Endothelial cell of umbilical vein (primary cell): ENCODE data around the gene POLR1C. TPM values are rescaled to one million over a fixed set of nuclear protein-coding genes. Genes with fewer than 3 reads are reported as not detected.

Experiments used
- BruUV-seq: library from RNA; stranded (reverse); fragments of 400-500 nt; replicated peaks from 2 replicates; lab custom pipeline; 2021; lab: Mats Ljungman, UMichigan
- CTCF ChIA-PET: fragments of 300-600, 350-600 bp; sonication (Branson Sonifier 250); formaldehyde crosslinking; loops from one replicate; lab custom pipeline; 2021; ENCODE audit warnings: antibody characterized with exemption, inconsistent platforms; lab: Charles Lee
- POLR2A ChIA-PET: fragments of 300-600, 350-600 bp; sonication (Branson Sonifier 250); formaldehyde crosslinking; loops from one replicate; lab custom pipeline; 2021; ENCODE audit warnings: antibody characterized with exemption, inconsistent platforms; lab: Charles Lee
- DNase-seq: peaks from one replicate; pipeline ENCODE4 v3.0.0-alpha.2; 2011; ENCODE audit warnings: low read depth, low spot score
- FAIRE-seq: peaks from 2 replicates; lab custom pipeline; 2011; peaks lifted over from hg19 to GRCh38; lab: Jason Lieb, UNC
- H2AFZ ChIP-seq: 2 replicates; pipeline ENCODE4 v1.6.0; 2012; ENCODE audit warnings: low read depth, low read length, control low read depth, inconsistent platforms
- H3K27ac ChIP-seq: 2 replicates; pipeline ENCODE4 v1.5.1; 2011; ENCODE audit warnings: low read depth, mild to moderate bottlenecking, control low read depth, low read length, moderate library complexity; ENCODE audit not compliant: insufficient read depth
- H3K27me3 ChIP-seq, 2 experiments: 2 replicates each; pipeline versions ENCODE4 v1.6.0 to v1.6.1; 2011; ENCODE audit warnings: low read length in 2 of 2, mixed read lengths in 1 of 2; ENCODE audit not compliant: control insufficient read depth in 2 of 2, insufficient read depth in 2 of 2
- H3K36me3 ChIP-seq, 2 experiments: 2 replicates in 1 of 2; 3 replicates in 1 of 2; pipeline ENCODE4 v1.5.1; 2011; ENCODE audit warnings: low read length in 2 of 2, mild to moderate bottlenecking in 1 of 2, moderate library complexity in 1 of 2; ENCODE audit not compliant: control insufficient read depth in 2 of 2, insufficient read depth in 2 of 2; ENCODE audit errors: extremely low read depth in 1 of 2
- H3K4me1 ChIP-seq: 3 replicates; pipeline ENCODE4 v1.5.1; 2011; ENCODE audit warnings: mild to moderate bottlenecking, low read length; ENCODE audit not compliant: control insufficient read depth, insufficient read depth; ENCODE audit errors: extremely low read depth
- H3K4me2 ChIP-seq: 2 replicates; pipeline ENCODE4 v1.6.1; 2011; ENCODE audit warnings: low read length, control low read depth, mixed read lengths; ENCODE audit not compliant: insufficient read depth
- H3K4me3 ChIP-seq, 3 experiments: fragments of 200-600 bp in 1 of 3; sonication (generic), shearing (Covaris generic) in 1 of 3; replicated peaks in 1 of 3; 2 replicates each; pipeline ENCODE4 v1.5.1; 2011 to 2016; ENCODE audit warnings: control low read depth in 3 of 3, low read length in 3 of 3, mild to moderate bottlenecking in 2 of 3, inconsistent platforms in 1 of 3, low read depth in 1 of 3, moderate library complexity in 1 of 3; ENCODE audit not compliant: insufficient read depth in 1 of 3
- H3K79me2 ChIP-seq: 2 replicates; pipeline ENCODE4 v1.6.0; 2012; ENCODE audit warnings: low read length, inconsistent platforms; ENCODE audit not compliant: control insufficient read depth, insufficient read depth
- H3K9ac ChIP-seq: replicated peaks from 2 replicates; pipeline ENCODE3; 2011; ENCODE audit warnings: low read length, control low read depth; ENCODE audit not compliant: insufficient read depth; ENCODE audit errors: extremely low read depth
- H3K9me1 ChIP-seq: replicated peaks from 3 replicates; pipeline ENCODE4 v1.6.0; 2011; ENCODE audit warnings: mild to moderate bottlenecking, low read length; ENCODE audit not compliant: control insufficient read depth, insufficient read depth; ENCODE audit errors: extremely low read depth
- H3K9me3 ChIP-seq: replicated peaks from 2 replicates; pipeline ENCODE4 v1.5.1; 2012; ENCODE audit warnings: low read length, inconsistent platforms; ENCODE audit not compliant: control insufficient read depth, insufficient read depth
- H4K20me1 ChIP-seq: replicated peaks from 2 replicates; pipeline ENCODE3; 2011; ENCODE audit warnings: mild to moderate bottlenecking, low read length; ENCODE audit not compliant: control insufficient read depth, insufficient read depth; ENCODE audit errors: extremely low read depth
- GATA2 ChIP-seq: IDR thresholded peaks from 2 replicates; pipeline ENCODE4 v1.7.0; 2011; ENCODE audit warnings: low read depth, mild to moderate bottlenecking, moderate library complexity, mixed read lengths, low read length; ENCODE audit not compliant: insufficient read length, insufficient read depth
- JUN ChIP-seq: IDR thresholded peaks from 2 replicates; pipeline ENCODE4 v1.6.1; 2011; ENCODE audit warnings: borderline replicate concordance, low read depth; ENCODE audit not compliant: insufficient read length, insufficient read depth
- MYC ChIP-seq: IDR thresholded peaks from one replicate; pipeline ENCODE4 v1.6.1; 2011; ENCODE audit warnings: mild to moderate bottlenecking, low read depth, low read length
- dilution Hi-C: fragments of 300-500 bp; cut with MboI; formaldehyde crosslinking; loops from one replicate; pipeline ENCODE4 v1.15.0; 2019; ENCODE audit warnings: low sequenced_read_pairs; ENCODE audit not compliant: extremely low pct_ligation_motif_present
- intact Hi-C: fragments of 100-400 bp; cut with micrococcal nuclease; formaldehyde crosslinking; loops from one replicate; pipeline ENCODE4 v1.10.0; 2022
- polyA plus RNA-seq, 4 experiments: library from polyadenylated mRNA; depleted of rRNA in 3 of 4; stranded (reverse) in 3 of 4; unstranded in 1 of 4; fragments of >200 nt; gene quantifications; 2 replicates each; pipeline versions ENCODE4 v1.2.1 to v1.2.3, GENCODE V29; 2011 to 2012; ENCODE audit warnings: missing spikeins in 1 of 4
- small RNA-seq: library from RNA; depleted of rRNA; stranded (forward); fragments of <200 nt; gene quantifications from one replicate; pipeline ENCODE3, GENCODE V24; 2012; ENCODE audit warnings: low replicate concordance, low read depth; ENCODE audit not compliant: insufficient read depth, insufficient read length
- total RNA-seq: library from RNA; stranded (reverse); gene quantifications from 2 replicates; pipeline ENCODE4 v1.2.3, GENCODE V29; 2021
- TF ChIP-seq, protein P1 (sequence below), 2 donors: IDR thresholded peaks; 1 replicate in 1 of 2; 2 replicates in 1 of 2; pipeline ENCODE4 v1.5.1; 2011; ENCODE audit warnings: low read length in 2 of 2, mild to moderate bottlenecking in 2 of 2, moderate library complexity in 2 of 2, control low read depth in 1 of 2, inconsistent platforms in 1 of 2, low read depth in 1 of 2; ENCODE audit not compliant: insufficient read depth in 1 of 2; ENCODE audit errors: extremely low read depth in 1 of 2

The POLR1C gene
- total and polyA plus RNA-seq, 2 donors (not counting 3 experiments of a cell fraction or from before 2014, with no cell fraction given): 39.8 to 46.0 TPM

DNA sequence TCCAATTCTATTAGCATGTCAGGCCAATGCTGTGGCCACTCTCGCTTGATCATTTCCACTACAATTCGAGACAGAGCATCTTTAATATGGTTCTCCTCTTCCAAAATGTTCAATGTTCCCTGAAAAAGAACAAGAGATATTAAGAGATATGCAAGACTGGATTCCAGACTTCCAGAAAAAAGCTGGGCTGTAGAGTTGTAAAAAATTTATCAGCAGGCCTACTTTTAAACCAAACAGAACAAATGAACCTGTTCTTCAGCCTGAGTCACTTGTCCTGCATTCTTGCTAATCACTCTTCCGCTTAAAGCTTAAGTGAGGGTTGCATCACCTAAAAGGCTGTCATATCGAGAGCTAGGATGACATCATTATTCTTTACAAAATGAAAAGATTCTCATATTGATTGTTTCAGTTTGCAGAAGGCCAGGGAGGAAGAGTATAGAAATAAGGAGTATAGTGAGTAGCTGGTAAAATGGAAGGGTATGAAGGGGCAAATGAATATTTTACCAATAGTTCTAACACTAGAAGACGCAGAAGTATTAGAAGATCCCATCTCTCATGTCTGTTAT is 54.1 kb downstream of the POLR1C start:
- Histone ChIP-seq H3K79me2 (peaks cover 25% of the 10 kb centered on the region), H3K9ac (no peak overlapping the region), H2AFZ (no peak overlapping the region), H3K9me3 (no peaks in the 10 kb centered on the region), H3K4me1 (peaks cover 5% of the 10 kb centered on the region), H3K4me2 (no peak overlapping the region), H4K20me1 (no peaks in the 10 kb centered on the region), H3K27me3 (no peaks in the 10 kb centered on the region), H3K4me3 (no peak overlapping the region), H3K9me1 (no peaks in the 10 kb centered on the region), H3K36me3 (peaks cover 4 to 12% of the 10 kb centered on the region in 2 experiments), H3K27ac (no peak overlapping the region)
- no TSS peak for BruUV-seq
- FAIRE-seq: no peak
- ChIA-PET CTCF (interaction anchor here (1.3 kb wide), 1 partner anchor 9 kb away, joined by 3 read pairs; no protein-coding TSS in a partner anchor), POLR2A (no interaction called here)
- TF ChIP-seq GATA2: no peak
- TF ChIP-seq MYC: no peak
- TF ChIP-seq JUN: peak; percentile 13
- TF ChIP-seq, protein P1, sequence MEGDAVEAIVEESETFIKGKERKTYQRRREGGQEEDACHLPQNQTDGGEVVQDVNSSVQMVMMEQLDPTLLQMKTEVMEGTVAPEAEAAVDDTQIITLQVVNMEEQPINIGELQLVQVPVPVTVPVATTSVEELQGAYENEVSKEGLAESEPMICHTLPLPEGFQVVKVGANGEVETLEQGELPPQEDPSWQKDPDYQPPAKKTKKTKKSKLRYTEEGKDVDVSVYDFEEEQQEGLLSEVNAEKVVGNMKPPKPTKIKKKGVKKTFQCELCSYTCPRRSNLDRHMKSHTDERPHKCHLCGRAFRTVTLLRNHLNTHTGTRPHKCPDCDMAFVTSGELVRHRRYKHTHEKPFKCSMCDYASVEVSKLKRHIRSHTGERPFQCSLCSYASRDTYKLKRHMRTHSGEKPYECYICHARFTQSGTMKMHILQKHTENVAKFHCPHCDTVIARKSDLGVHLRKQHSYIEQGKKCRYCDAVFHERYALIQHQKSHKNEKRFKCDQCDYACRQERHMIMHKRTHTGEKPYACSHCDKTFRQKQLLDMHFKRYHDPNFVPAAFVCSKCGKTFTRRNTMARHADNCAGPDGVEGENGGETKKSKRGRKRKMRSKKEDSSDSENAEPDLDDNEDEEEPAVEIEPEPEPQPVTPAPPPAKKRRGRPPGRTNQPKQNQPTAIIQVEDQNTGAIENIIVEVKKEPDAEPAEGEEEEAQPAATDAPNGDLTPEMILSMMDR (IDR thresholded peaks at IDR 0.05; ENCODE audit: extremely low read depth in 1 of 2, insufficient read depth in 1 of 2, low read depth in 1 of 2, low read length in 2 of 2): no peak
- DNase-seq: no peak
- intact Hi-C loops (no loop called here), dilution Hi-C loops (no loop called here)

Small RNAs within 50 kb of the gene (small RNA-seq; reads per million reads assigned to genes)
- gene RF00426 (not detected), gene RNU6-1113P (not detected)

Other genes with a start within 250 kb of the POLR1C start
- gene SLC22A7, start 218.8 kb upstream of the POLR1C start, total RNA-seq: not detected in 2 replicates
- not detected in 2 replicates for gene SLC22A7, start 218.8 kb upstream of the POLR1C start, polyA plus RNA-seq
- gene CRIP3, start 208.3 kb upstream of the POLR1C start, total RNA-seq: not detected in 2 replicates
- gene CRIP3, start 208.3 kb upstream of the POLR1C start, polyA plus RNA-seq: not detected in 2 replicates
- gene ZNF318, start 147.4 kb upstream of the POLR1C start, total RNA-seq: 13.0 and 13.6 TPM in 2 replicates
- gene ZNF318, start 147.4 kb upstream of the POLR1C start, polyA plus RNA-seq: 7.1 and 7.8 TPM in 2 replicates
- gene ABCC10, start 89.5 kb upstream of the POLR1C start, total RNA-seq: 34.8 and 37.9 TPM in 2 replicates
- 29.2 and 32.9 TPM in 2 replicates for gene ABCC10, start 89.5 kb upstream of the POLR1C start, polyA plus RNA-seq
- gene DLK2, start 61.5 kb upstream of the POLR1C start, total RNA-seq: not detected in 2 replicates
- 0.36 and 0.38 TPM in 2 replicates for gene DLK2, start 61.5 kb upstream of the POLR1C start, polyA plus RNA-seq
- 31.8 and 33.1 TPM in 2 replicates for gene TJAP1, start 39.5 kb upstream of the POLR1C start, total RNA-seq
- gene TJAP1, start 39.5 kb upstream of the POLR1C start, polyA plus RNA-seq: 28.4 and 29.9 TPM in 2 replicates
- 0.25 and 0.58 TPM in 2 replicates for gene LRRC73, start 6.7 kb upstream of the POLR1C start, total RNA-seq
- 0.11 and 0.14 TPM in 2 replicates for gene LRRC73, start 6.7 kb upstream of the POLR1C start, polyA plus RNA-seq
- gene YIPF3, start 163 bp upstream of the POLR1C start, total RNA-seq: 117 and 119 TPM in 2 replicates
- 470 and 561 TPM in 2 replicates for gene YIPF3, start 163 bp upstream of the POLR1C start, polyA plus RNA-seq
- gene XPO5, start 58.9 kb downstream of the POLR1C start, total RNA-seq: 45.9 and 50.0 TPM in 2 replicates
- gene XPO5, start 58.9 kb downstream of the POLR1C start, polyA plus RNA-seq: 27.5 and 28.4 TPM in 2 replicates
- 33.7 and 36.6 TPM in 2 replicates for gene POLH, start 59.1 kb downstream of the POLR1C start, total RNA-seq
- gene POLH, start 59.1 kb downstream of the POLR1C start, polyA plus RNA-seq: 8.8 and 9.3 TPM in 2 replicates
- 77.6 and 87.1 TPM in 2 replicates for gene GTPBP2, start 112.2 kb downstream of the POLR1C start, total RNA-seq
- 112 and 118 TPM in 2 replicates for gene GTPBP2, start 112.2 kb downstream of the POLR1C start, polyA plus RNA-seq
- 32.3 and 34.9 TPM in 2 replicates for gene MAD2L1BP, start 118.8 kb downstream of the POLR1C start, total RNA-seq
- 62.0 and 63.5 TPM in 2 replicates for gene MAD2L1BP, start 118.8 kb downstream of the POLR1C start, polyA plus RNA-seq
- gene RSPH9, start 127.9 kb downstream of the POLR1C start, total RNA-seq: 0.12 and 0.27 TPM in 2 replicates
- 0.18 and 0.21 TPM in 2 replicates for gene RSPH9, start 127.9 kb downstream of the POLR1C start, polyA plus RNA-seq
- gene MRPS18A, start 170.7 kb downstream of the POLR1C start, total RNA-seq: 39.1 and 39.8 TPM in 2 replicates
- gene MRPS18A, start 170.7 kb downstream of the POLR1C start, polyA plus RNA-seq: 83.8 and 92.3 TPM in 2 replicates